NCI-H1930 (cell line): Measurements from ENCODE around the gene FAM53B.
"Not testable (repeated sequence)": the region's sequence is repeated elsewhere in the genome, so short reads cannot be mapped to it uniquely, and the experiment has no call there.

Experiments
- DNase-seq, 2 experiments: peaks; one replicate each; lab custom pipeline; 2025; lab: John Stamatoyannopoulos, UW

The FAM53B gene

GRCh38 chr10:124596962-124597845 is 147.0 kb downstream of the FAM53B start:
- DNase-seq = no peak

DNA sequence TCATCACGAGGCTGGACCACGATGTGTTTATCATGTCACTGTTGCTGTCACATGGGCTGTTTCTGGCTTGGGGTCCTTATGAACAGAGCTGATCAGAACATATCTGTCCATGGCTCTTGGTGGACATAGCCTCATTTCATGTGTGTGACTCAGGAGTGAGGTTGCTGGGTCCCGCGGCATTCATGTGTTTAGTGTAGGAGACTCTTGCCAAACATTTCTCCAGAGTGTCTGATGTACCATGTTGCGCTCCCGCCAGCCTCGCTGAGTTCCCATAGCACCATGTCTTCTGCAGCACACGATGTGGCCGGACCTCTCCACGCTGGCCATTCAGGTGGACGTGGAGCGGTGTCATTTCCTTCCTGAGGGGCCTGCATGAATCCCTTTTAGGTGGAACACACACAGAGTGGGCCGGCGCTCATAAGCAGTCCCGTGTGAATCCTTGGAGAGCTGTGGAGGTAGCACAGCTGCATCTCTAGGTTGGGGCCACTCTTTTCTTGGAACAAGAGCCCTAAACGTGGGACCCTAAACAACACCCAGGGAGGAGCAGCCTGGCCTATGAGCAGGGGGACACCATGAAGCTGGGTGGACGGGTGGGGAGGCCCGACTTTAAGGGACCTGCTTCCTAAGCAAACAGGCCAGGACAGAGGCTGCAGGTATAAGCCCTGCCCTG is 147.9 kb downstream of the FAM53B start:
- no peak for DNase-seq

DNA sequence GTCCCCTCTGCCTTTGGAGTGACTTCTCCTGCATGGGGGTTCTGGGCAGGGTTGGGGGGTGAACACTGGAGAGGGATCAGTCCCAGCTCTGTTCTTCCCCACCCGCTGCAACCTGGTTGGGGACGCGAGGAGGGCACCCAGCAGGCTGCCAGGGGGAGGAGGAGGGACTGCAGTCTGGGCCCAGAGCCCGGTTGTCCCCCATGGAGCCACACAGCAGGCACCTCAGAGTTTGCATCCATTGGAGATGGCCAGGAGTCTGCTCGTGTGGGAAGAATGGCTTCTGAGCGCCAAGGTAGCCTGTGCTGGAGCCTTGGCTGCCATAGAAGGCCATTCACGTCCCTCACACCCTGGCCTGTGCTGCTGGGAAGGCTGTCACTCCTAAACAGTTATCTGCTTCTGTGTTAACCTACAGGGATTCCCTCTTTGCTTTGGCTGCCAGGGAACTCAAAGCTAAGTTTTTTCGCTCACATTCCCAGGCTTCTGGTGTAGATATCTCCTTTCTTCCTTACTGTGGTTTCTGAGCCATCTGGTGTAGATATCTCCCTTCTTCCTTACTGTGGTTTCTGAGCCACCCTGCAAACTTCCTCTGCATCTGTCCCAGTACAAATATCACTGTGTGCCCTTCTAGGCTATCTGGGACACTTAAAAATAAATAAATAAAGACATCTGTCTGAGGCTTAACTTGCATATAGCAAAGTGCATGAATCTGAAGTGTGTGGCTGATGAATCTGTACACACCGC is 148.9 kb downstream of the FAM53B start:
- no peak for DNase-seq

DNA sequence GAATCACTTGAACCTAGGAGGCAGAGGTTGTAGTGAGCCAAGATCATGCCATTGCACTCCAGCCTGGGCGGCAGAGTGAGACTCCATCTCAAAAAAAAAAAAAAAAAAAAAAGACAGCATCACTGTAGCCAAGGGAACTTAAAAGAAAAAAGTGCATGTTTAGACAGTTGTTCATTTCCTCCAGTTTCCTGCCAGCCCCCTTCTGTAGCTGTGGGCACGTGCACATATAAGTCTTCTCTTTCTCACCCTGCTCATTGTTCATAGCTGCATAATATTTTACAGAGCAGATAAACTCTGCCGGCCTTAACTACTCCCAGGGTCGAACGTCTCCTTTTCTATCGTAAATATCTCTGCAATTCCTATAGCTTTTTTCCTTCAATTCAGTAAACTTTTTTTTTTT is 149.9 kb downstream of the FAM53B start:
- DNase-seq = no peak

GRCh38 chr10:124593431-124593985 is 150.7 kb downstream of the FAM53B start:
- no peak for DNase-seq

GRCh38 chr10:124592736-124593430 is 151.3 kb downstream of the FAM53B start:
- no peak for DNase-seq

DNA sequence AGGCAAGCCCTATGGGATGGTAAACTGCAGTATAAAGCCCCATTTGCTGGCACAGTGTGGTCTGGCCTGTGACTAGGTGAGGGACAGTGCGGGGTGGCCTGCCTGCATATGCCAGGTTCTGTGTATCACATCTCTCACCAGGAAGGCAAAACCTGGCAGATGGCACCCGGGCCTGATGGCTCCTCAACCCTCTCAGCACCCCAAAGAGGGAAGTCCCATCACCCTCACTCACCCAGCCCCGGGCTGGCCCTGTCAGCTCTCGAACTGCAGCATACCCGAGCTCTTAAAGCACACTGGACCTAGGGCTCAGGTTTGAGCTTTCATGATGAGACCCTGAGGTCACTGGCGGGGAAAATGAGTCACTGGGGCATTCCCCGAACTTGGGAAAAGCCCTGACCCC is 152.1 kb downstream of the FAM53B start:
- DNase-seq = no peak

DNA sequence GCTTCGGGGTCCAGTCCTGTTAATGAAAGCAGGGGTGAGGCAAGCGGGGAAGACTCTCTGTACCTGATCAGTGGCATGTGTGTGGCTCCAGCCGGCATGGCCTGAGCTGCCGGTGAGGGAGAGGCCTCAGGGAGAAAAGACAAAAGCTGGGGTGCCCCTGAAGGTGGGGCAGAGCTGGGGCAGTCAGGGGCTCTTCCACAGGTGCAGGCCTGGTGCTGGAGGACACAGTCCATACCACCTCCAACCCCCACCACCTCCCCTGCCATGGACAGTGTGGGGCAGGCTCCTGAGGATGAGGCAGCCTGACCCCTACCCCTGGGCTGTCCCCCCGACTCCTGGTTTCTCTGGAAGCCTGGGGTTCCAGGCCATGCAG is 153.1 kb downstream of the FAM53B start:
- DNase-seq = no peak

DNA sequence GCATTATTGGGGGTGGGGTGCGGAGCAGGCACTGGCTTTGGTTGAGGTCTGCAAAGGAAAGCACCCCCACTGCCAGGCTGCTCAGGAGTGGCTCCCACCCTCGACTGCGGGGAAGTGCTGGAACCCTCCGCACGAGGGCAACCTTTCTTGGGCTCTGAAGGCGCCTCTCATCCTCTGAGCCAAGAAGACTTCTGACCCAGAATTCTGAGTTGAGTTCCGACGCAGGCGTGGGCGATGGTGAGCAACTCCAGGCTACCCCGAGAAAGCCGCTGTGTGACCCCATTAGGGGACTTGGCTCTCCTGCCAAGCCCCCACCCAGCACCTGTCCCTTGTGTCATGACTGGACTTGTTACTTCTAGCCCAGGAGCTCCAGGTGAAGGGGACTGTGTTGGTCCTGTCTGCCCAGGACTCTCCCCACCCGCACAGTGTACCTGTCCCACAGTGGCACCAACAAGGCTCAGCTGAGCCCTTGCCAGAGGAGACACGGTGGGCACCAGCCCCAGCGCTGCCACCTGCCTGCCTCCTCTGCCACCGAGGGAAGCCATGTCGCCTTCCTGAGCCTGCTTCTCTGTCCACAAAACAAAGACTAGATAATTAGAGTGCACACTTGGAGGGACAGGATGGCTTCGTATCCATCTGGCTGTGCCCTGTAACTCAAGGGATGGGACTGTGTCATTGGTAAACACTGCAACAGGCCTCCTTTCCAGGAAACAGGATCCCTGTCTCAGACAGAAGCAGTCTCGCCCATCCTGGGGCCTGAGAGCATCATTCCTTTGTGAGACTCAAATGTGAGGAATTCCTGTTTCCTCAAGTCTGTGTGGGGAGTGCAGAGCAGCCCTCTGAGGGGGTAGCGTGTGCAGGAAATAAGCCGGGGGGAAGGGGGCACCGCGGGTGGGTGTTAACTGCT is 153.7 kb downstream of the FAM53B start:
- DNase-seq = no peak

DNA sequence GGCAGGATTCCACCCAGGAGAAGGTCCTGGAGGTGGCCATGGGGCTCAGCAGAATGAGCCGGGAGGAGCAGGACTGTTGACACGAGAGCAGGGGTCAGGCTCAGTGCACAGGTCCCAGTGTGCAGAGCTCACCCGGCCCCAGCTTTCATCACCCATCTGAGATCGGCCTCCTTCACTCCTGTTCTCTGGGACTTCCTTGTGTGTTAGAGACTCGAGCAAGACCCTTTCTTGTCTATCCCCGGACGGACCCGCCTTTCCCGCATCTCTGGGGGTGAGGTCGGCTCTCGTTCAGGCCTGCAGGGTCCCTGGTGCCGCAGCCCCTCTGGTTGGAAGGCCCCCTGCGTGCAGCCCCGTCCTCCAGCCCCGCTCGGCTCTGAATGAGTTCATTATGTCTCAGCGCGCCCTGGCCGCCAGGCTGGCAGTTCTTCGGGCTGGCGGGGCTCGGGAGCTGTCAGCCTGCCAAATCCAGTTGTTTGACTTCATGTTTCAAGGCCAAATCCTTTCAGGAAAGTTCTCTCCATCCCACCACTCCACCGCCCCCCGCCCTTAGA is 154.6 kb downstream of the FAM53B start:
- no peak for DNase-seq

DNA sequence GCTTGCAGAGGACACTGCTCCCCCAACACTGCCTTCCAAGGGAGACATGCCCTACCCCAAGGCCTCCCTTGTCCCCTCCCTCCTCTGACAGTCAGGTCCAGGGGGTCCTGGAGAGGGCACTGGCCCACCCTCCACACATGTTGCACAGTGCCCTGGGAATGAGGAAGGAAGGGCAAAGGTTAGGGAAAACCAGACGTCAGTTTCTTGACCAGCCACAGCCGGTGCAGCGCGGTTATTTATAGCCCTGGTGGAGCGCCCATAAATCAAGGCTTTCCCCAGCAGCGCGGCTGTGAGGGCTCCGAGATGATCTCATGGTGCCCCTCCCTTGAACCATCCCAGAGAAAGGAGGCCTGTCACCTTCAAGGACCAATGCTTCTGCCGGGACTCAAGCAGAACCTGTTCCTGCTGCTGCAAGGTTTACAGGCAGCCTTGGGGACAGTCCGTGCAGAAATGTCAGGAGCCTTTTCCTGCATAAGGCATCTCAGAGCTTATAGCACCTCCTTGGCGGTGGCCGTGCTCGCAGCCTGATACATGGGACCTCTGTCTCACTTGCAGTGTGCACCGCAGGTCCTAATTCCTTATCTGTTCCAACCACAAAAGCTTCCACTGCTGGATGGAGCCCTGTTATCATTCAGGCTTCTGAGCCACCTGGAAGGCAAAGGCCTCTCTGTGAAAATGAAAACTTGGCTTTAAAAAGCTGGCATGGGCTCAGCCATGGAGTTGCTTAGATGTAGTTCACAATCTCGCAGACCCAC is 155.3 kb downstream of the FAM53B start:
- no peak for DNase-seq

DNA sequence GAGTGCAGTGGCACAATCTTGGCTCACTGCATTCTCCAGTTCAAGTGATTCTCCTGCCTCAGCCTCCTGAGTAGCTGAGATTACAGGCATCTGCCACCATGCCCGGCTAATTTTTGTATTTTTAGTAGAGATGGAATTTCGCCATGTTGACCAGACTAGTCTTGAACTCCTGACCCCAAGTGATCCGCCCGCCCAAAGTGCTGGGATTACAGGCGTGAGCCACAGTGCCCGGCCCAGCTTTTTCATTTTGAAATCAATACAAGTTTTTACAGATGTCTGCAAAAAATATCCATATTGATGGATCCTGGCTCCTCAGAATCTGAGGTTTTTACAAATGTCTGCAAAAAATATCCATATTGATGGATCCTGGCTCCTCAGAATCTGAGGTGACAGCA is 155.8 kb downstream of the FAM53B start:
- not testable (repeated sequence) for DNase-seq

DNA sequence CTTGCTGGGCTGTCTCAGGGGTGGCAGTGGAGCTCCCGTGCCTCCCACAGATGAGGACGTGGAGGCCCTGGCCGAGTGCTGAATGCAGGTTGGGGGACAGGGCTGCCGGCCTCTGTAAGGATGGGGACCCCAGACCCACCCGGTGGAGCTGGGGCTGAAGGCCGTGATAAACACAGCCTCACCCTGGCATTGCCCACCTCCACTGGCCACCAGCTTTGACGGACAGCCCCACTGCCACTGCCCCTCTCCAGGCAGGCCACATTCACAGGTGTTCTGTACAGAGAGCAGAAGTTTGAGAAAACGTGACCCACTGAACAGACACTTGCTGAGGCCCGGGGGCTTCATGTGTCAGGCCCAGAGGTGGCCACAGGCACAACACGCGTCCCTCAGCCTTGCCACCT is 156.4 kb downstream of the FAM53B start:
- no peak for DNase-seq

GRCh38 chr10:124586142-124586541 is 158.0 kb downstream of the FAM53B start:
- DNase-seq = no peak

GRCh38 chr10:124579011-124579399 is 165.2 kb downstream of the FAM53B start:
- DNase-seq = no peak

GRCh38 chr10:124578231-124579010 is 165.8 kb downstream of the FAM53B start:
- DNase-seq = no peak

DNA sequence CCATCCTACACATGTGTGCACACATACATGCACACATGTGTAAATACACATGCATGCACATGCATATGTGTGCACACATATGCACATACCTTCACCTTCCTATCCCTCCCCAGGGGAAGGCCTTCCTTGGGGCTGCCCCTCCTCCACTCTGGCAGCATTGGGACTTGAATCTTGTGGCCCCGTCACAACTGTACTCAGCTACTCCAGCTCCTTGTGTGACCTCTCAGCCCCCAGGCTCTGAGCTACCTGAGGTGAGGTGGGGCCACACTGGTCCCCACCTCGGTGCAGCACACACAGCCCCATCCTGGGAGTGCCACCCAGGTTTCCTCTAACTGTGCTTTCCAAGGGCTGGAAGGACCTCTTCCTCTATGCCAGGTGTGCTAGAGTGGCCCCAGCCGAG is 166.5 kb downstream of the FAM53B start:
- DNase-seq = no peak

- DNase-seq = no peak
These were observed 167.4 kb downstream of the FAM53B start for GRCh38 chr10:124576526-124577420.
